Measurements from ENCODE around the gene SLC34A1. TPM values are rescaled to one million over a fixed set of nuclear protein-coding genes. Genes with fewer than 3 reads are reported as not detected.
A peak's percentile ranks its signal among the peaks of the same experiment; 100 is the strongest.

SLC34A1 gene
- total and polyA plus RNA-seq, 2 donors (not counting 1 experiment from before 2014, with no cell fraction given) = 0.06 TPM; not detected in 1

GRCh38 chr5:177427919-177428573, 43.8 kb downstream of the SLC34A1 start:
- intact Hi-C loops (cut with micrococcal nuclease) = loop anchor here (5.0 kb wide), 1 partner anchor 886 kb away; no protein-coding TSS in a partner anchor
- Mint-ChIP-seq H3K27me3 (no peaks in the 10 kb centered on the region), H3K4me3 (peak overlapping the region; percentile 94), H3K27ac (peak overlapping the region; percentile 97), H3K9me3 (ENCODE audit: insufficient read depth) (no peaks in the 10 kb centered on the region), H3K4me1 (peaks cover 66% of the 10 kb centered on the region)
- no peaks in the 10 kb centered on the region for H3K27me3 ChIP-seq (replicated peaks in 1 of 4; ENCODE audit: control extremely low read depth in 1 of 4, control insufficient read depth in 3 of 4, insufficient read depth in 4 of 4, low read length in 3 of 4)
- DNase-seq (no peak), ATAC-seq (ENCODE audit: low read depth) (no peak)
- peaks cover 0 to 43% of the 10 kb centered on the region in 2 experiments for H3K36me3 ChIP-seq (replicated peaks in 1 of 2; ENCODE audit: control extremely low read depth in 1 of 2, control insufficient read depth in 1 of 2, extremely low read depth in 1 of 2, insufficient read depth in 2 of 2, low read length in 1 of 2)
- TF ChIP-seq CTCF (IDR thresholded peaks at IDR 0.05) (no peak), EZH2 (IDR thresholded peaks at IDR 0.05; ENCODE audit: borderline replicate concordance, insufficient read depth, low read depth, low read length, poor library complexity, severe bottlenecking) (no peak)
- H3K4me1 ChIP-seq (ENCODE audit: control insufficient read depth in 2 of 2, insufficient read depth in 2 of 2, low read length in 2 of 2) = peaks cover 67 to 70% of the 10 kb centered on the region in 2 donors
- ChIA-PET POLR2A (interaction anchor here (0.6 to 6.8 kb wide), 4 partner anchors 9 to 24 kb away, joined by 9 to 103 read pairs (median 34); partner anchors contain the start of gene PRR7), CTCF (interaction anchor here (1.1 to 12.4 kb wide), 6 partner anchors 16 to 73 kb away, joined by 3 to 152 read pairs (median 74); partner anchors contain the start of gene PRR7)
- H2AFZ ChIP-seq (ENCODE audit: insufficient read depth, low read depth, low read length, poor library complexity, severe bottlenecking) = no peak overlapping the region
- H3K9me3 ChIP-seq (ENCODE audit: control extremely low read depth in 1 of 3, control insufficient read depth in 2 of 3, insufficient read depth in 1 of 3, low read length in 2 of 3) = no peaks in the 10 kb centered on the region
- H3K4me2 ChIP-seq (replicated peaks; ENCODE audit: low read depth, low read length, poor library complexity, severe bottlenecking) = peak overlapping the region; percentile 90
- peaks cover 53% of the 10 kb centered on the region for H4K20me1 ChIP-seq (ENCODE audit: control insufficient read depth, insufficient read depth, low read length, poor library complexity, severe bottlenecking)
- peak overlapping the region; percentile 77 to 96 for H3K27ac ChIP-seq (ENCODE audit: low read length in 2 of 2)
- H3K9ac ChIP-seq (ENCODE audit: low read length) = peak overlapping the region; percentile 82
- WGBS (ENCODE audit: insufficient coverage) = 17% methylated on average over 11 of the region's 11 CpGs
- peaks cover 47% of the 10 kb centered on the region for H3K79me2 ChIP-seq (ENCODE audit: control insufficient read depth, insufficient read depth, low read length)
- peak overlapping the region; percentile 63 to 88 (median 78) for H3K4me3 ChIP-seq (ENCODE audit: control extremely low read depth in 1 of 5, extremely low read depth in 1 of 5, insufficient read depth in 1 of 5, low read depth in 2 of 5, low read length in 4 of 5)
